NCI-H2227 (cell line): Measurements from ENCODE around the gene MAMDC2.

Experiments used
- DNase-seq: peaks from one replicate; lab custom pipeline; 2025; ENCODE audit not compliant: unreplicated experiment; lab: John Stamatoyannopoulos, UW

The MAMDC2 gene, protein sequence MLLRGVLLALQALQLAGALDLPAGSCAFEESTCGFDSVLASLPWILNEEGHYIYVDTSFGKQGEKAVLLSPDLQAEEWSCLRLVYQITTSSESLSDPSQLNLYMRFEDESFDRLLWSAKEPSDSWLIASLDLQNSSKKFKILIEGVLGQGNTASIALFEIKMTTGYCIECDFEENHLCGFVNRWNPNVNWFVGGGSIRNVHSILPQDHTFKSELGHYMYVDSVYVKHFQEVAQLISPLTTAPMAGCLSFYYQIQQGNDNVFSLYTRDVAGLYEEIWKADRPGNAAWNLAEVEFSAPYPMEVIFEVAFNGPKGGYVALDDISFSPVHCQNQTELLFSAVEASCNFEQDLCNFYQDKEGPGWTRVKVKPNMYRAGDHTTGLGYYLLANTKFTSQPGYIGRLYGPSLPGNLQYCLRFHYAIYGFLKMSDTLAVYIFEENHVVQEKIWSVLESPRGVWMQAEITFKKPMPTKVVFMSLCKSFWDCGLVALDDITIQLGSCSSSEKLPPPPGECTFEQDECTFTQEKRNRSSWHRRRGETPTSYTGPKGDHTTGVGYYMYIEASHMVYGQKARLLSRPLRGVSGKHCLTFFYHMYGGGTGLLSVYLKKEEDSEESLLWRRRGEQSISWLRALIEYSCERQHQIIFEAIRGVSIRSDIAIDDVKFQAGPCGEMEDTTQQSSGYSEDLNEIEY

GRCh38 chr9:70043689-70044489, at the start of gene MAMDC2:
MAMDC2 (plus strand) TSS chr9:70043848; CDS start chr9:70044198, 350 bp downstream.
- peak; percentile 16 for DNase-seq

- no peak for DNase-seq
These were observed 47.8 kb upstream of the MAMDC2 start for GRCh38 chr9:69995846-69996245.

DNA sequence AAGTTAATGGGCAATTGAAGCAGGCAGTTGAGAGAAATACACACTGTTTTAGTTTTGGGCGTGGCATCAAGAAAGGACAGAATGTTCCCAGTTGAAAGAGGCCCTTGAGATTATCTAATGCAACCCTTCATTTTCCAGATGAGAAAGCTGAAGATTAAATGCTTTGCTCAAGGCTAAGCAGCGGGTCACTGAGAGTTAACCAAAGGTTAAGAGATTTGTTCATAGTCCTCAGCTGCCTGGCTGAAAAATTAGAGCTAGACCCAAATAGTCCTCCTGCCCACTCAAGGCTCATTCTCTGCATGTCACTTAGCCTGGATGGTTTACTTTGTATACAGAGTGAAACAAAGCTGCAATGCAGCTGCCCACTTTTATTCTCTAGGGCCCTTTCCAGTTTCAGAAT, 46.7 kb upstream of the MAMDC2 start:
- DNase-seq, result peak; percentile 72

DNA sequence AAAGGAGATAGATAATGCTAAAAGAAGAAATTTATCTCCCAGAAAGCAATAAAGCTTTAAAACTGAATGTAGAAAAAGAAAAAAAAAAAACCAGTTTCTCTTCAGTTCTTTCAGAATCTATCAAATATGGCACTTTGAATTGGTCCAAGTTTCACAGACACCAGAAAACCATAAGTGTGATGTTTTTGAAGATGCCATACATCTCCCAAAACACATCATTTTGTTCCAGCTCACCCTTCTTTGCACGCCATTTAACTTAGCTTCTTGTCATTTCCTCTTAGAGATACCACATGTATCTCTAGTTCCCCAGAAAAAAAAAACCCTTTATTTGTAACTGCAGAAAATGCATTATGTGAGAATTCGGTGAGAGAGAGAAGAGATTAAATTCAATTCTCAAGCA, 46.1 kb upstream of the MAMDC2 start:
- DNase-seq, result no peak

DNA sequence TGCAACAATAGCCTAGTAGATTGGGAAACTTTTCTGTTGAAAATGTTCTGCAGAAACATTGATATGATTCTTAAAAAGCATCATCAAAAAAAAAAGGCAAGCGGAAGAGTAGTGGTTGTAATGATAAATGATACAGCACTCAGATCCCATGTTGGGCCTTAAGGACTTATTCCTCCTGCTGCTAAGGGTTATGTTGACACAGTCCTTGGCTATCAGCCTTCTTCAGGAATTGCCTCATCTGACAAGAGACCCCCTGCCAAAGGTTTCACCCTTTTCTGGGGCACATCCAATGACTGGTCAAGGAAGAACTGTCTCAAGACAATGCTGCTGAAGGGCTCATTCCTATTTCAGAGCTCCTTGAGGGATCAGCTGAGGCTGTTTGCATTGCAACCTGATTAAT, 44.3 kb upstream of the MAMDC2 start:
- DNase-seq, result no peak

DNA sequence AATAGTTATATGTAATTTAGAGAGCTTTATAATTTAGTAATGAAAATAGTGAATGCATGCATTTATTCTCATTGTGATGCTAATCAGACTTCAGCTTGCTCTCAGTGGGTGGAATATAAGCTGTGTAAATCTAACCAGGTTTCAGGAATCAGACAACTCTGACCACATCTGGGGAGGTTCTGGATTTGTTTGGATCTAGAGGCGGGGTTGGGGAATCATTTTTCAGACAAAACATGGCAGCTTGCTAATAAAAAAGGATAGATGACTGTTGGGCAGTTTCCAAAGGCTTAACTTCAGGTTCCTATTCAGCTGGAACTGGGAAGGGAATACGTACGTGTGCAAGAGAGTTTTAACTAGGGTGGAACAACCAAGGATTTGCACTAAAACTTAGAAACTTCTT, 43.2 kb upstream of the MAMDC2 start:
- no peak for DNase-seq

DNA sequence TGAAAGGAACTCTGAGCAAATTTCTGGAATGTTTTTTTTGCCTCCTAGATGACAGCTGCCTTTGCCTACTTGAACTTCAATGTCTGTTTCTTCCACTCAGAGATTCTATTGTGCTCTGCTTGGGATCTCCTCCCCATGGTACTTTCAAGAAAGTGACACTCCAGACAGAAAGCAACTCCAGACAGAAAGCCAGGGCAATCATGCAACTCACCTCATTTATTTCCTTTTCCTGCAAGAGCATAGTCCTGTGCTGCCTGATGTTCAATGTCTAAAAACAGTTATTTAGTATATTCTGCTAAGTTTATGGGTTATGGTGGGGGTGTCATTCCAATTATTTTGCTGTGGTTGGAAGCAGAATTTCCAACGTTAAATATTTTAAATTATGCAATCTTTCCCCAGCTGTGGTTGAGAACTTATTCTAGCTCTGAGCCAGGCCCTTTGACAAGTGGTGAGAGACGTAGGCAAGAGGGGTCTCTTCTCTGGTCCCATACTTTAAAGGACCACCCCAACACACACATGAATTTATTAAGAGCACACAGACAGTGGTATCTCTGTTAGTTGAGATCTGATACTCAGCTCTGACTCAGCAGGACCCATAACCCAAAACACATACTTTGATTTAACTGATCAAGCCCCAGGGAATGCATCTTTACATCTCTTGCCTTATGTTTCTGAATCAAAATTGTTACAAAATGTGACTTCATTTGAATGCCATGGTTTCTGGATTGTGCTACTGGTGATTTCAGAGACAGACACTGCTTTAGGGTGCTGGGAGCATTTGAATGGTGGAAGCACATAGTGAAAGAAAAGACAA, 39.5 kb upstream of the MAMDC2 start:
- no peak for DNase-seq

GRCh38 chr9:70006306-70006705, 37.3 kb upstream of the MAMDC2 start:
- no peak for DNase-seq

- no peak for DNase-seq
These were observed 35.8 kb upstream of the MAMDC2 start for GRCh38 chr9:70007831-70008230.

- DNase-seq, result no peak
These were observed 33.6 kb upstream of the MAMDC2 start for GRCh38 chr9:70010015-70010414.

DNA sequence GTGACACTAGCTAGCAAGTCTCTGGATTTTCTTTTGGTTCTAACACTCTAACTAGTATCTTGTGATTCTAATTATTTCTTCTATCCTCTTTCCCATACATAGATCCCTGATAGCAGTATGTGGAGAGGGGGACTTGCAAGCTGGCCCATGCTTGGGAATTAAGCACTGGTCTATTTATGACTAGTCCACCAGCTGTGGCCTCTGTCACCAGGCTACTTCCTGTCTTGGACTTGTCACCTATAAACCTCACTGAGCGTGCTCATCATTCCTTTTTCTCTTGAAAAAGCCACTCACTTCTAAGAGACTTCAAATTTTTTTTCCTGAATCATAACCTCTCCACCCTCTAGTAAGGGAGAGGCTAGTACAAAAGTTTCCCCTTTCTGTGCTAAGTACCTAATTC, 32.3 kb upstream of the MAMDC2 start:
- DNase-seq, result no peak

DNA sequence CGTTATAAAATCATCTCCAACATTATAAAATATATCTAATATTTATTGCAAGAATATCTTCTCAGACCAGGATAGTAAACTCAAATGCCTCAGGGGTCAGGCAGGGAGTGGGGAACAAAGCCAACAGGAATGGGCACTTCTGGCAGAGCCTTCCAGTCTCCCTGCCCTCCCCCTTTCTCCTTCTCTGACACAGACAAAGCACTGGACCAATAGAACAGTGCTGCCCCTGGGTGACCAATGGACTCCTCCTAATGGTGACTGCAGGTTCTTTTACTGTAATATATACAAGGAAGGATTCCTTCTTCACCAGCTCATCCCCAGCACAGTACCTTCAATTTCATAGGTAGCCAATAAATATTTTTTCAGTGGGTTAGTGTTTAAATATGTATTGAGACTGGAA, 31.1 kb upstream of the MAMDC2 start:
- no peak for DNase-seq

- DNase-seq, result no peak
These were observed 30.0 kb upstream of the MAMDC2 start for GRCh38 chr9:70013598-70014196.

- DNase-seq, result no peak
These were observed 28.5 kb upstream of the MAMDC2 start for GRCh38 chr9:70015099-70015498.

DNA sequence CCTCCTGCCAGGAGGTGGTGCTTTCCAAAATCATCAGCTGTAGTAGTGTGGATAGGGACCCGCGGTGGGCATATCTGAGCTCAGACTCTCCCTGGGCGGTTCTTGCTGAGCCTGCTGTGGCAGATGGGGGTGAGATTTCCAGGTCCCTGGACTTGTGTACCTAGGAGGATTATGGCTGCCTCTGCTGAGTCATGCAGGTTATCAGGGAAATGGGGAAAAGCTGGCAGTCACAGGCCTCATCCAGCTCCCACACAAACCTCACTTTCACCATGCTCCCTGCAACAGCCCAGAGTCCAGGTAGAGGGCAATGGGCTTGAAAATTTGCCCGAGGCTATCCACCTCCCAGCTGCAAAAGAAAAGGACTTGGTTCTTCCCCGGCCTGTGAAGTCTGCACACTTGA, 23.4 kb upstream of the MAMDC2 start:
- DNase-seq, result no peak

GRCh38 chr9:70020991-70021571, 22.6 kb upstream of the MAMDC2 start:
- no peak for DNase-seq

DNA sequence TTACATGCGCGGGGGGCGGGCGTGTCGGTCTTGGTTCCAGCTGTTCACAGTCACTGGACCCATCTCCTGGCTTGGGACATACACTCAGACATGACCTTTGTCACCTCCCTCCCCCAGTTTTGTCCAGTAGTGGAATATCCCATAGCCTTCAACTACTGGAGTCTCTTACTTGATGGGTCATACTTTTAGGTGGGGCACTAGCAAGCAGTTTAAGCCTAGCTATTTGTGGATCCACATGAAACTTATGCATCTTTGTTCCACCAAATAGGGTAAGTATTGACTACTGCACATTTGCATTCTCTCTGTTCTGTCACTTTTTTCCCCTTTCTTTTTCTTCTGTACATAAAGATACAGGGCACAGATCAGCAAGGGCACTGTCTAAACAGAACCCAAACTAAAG, 15.4 kb upstream of the MAMDC2 start:
- DNase-seq, result no peak

GRCh38 chr9:70030156-70030555, 13.5 kb upstream of the MAMDC2 start:
- DNase-seq, result no peak

DNA sequence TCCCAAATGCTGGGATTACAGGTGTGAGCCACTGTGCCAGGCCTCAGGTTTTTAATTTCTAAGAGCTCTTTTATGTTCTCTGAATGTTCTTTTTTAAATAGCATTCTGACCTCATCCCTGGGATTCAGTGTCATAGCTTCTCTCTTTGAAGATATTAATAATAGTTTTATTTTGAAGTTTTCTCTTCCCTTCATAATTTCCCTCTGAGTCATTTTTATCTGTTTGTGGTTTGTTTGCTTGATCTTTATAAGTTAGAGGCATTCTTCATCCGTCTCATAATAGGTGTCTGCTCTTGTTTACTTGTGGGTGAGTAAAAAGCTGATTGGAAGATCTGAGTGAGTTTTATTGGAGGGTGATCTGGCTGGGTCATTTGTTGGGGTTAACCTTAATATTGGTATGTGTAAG, 12.5 kb upstream of the MAMDC2 start:
- DNase-seq, result no peak

DNA sequence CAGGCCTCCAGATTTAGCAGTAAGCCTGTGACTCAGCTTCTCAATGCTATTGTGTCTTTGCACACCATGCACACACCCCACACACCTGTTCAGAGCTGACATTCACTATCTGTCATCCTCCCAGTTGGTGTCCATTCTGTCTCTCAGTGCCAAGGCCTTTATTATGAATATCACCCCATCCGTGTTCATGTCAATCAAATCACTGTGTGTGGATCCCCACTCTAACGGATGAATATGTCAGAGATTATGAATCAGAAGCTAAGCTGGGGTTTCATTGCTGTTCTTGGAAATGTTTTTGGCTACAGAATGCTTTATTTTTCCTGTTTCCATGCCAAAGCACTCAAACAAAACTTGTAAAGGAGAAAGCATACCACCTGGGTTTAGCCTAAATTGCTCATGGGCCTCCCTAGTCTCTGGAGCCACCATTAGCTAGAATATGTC, 9.4 kb upstream of the MAMDC2 start:
- no peak for DNase-seq
